SW480 (cell line): ENCODE results near the gene SP140.
A peak's percentile ranks its signal among the peaks of the same experiment; 100 is the strongest.
"Not testable (repeated sequence)": the region's sequence is repeated elsewhere in the genome, so short reads cannot be mapped to it uniquely, and the experiment has no call there.

Source experiments
- DNase-seq: peaks from one replicate; pipeline ENCODE4 v3.0.0-alpha.2; 2016; ENCODE audit warnings: low spot score

The SP140 gene

GRCh38 chr2:230226051-230226551 is 565 bp downstream of the SP140 start:
- no peak for DNase-seq

- DNase-seq, result no peak
Measured at GRCh38 chr2:230227216-230227615, 1.7 kb downstream of the SP140 start.

- DNase-seq, result no peak
Measured at GRCh38 chr2:230230087-230230486, 4.6 kb downstream of the SP140 start.

DNA sequence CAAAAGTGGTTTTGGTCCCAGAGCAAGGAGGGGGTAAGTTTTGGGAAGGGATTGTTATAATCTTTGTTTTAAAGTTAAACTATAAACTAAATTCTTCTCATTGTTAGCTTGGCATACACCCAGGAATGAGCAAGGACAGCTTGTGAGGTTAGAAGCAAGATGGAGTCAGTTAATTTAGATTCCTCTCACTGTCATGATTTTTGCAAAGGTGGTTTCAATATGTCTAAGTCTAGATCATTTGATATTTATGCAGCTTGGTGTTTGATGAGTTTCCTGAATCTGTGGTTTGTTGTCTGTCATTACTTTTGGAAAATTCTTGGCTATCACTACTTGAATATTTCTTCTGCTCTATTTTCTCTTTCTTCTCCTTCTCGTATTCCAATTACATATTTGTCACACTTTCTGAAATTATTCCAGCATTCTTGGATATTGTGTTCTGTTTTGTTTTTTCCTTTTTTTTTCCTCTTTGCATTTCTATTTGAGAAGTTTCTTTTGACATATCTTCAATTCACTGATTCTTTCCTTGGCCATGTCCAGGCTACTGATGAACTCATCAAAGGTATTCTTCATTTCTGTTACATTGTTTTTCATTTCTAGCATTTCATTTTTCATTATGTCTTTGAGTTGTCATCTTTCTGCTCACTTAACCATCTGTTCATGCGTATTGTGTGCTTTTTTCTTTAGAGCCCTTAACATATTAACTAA is 5.1 kb downstream of the SP140 start:
- no peak for DNase-seq

- no peak for DNase-seq
Measured at GRCh38 chr2:230231251-230231650, 5.7 kb downstream of the SP140 start.

GRCh38 chr2:230234122-230234722 is 8.7 kb downstream of the SP140 start:
- DNase-seq, result no peak

GRCh38 chr2:230234845-230235244 is 9.3 kb downstream of the SP140 start:
- no peak for DNase-seq

GRCh38 chr2:230244211-230244610 is 18.7 kb downstream of the SP140 start:
- DNase-seq, result no peak

DNA sequence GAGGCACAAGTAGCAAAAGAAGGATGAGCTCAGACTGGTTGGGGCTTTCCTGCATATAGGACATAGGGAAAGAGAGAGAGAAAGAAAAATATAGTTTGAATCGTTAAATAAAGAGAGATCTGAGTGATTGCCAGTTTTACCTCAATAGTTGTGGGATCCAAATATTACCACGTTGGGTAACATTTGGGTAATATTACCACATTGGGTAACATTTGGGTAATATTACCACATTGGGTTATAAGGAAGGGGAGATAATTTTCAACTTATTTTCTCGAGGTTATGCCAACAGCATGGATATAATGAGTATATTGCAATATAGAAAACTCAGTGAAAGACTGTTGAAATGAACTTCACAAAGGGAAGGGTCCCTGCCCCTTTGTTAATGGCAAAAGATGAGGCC is 20.7 kb downstream of the SP140 start:
- no peak for DNase-seq

DNA sequence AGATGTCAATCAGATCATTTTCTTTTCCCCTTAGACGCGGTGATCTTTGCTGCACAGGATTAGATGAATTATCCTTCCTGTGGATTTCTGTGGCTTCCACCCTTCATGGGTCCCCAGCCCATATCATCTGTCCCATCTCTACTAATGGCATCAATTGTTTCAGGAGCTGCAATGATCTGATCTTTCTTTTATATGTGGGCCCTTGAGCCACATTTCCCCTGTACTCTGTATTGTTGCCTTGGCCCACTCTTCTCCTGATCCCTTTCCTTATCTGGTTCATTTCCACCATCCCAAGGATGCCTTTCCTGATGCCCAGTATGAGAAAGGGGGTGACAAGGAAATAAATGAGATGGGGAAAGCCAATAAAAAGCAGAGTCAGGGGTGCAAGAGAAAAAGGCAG is 24.7 kb downstream of the SP140 start:
- no peak for DNase-seq

GRCh38 chr2:230254152-230254881 is 28.8 kb downstream of the SP140 start:
- DNase-seq, result peak; percentile 9

- DNase-seq, result no peak
Measured at GRCh38 chr2:230256733-230257332, 31.3 kb downstream of the SP140 start.

DNA sequence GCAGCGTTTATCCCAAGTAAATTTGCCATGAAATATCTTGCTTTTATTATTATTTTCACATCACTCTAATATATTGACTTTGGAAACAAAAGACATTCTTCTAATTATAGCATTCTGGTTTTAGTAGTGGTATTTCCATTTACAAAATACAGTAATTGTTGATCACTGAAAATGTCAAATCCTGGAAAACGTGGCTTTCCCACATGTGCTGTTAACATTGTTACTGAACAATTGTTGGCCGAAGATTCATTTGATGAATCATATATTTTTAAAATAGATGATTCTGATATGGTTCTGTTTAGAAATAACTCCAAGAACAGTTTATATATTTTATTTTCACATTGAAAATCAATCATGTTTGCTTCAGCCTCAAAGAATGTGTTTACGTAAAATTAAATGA is 32.9 kb downstream of the SP140 start:
- DNase-seq, result no peak

GRCh38 chr2:230262246-230262645 is 36.7 kb downstream of the SP140 start:
- no peak for DNase-seq

GRCh38 chr2:230264945-230265344 is 39.4 kb downstream of the SP140 start:
- not testable (repeated sequence) for DNase-seq

- no peak for DNase-seq
Measured at GRCh38 chr2:230266638-230267037, 41.1 kb downstream of the SP140 start.

- DNase-seq, result no peak
Measured at GRCh38 chr2:230267059-230267458, 41.5 kb downstream of the SP140 start.

DNA sequence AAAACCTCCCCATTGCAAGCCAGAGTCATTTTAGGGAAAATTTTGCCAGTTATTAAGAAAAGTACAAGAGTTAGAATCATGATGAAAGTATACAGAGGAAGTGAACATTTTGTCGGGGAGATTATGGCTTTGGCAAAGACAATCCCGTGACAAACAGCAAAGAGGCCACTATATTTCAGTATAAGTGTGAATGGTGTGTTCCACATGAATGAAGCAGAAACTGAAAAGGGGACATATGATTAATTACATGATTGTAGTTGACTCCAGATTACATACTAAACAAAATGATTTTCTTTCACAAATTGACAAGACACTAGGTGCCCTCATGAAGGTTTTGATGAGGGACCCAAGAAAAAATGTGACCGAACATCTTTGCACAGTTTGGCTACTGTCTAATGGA is 42.0 kb downstream of the SP140 start:
- DNase-seq, result no peak

- DNase-seq, result no peak
Measured at GRCh38 chr2:230268606-230269243, 43.2 kb downstream of the SP140 start.

DNA sequence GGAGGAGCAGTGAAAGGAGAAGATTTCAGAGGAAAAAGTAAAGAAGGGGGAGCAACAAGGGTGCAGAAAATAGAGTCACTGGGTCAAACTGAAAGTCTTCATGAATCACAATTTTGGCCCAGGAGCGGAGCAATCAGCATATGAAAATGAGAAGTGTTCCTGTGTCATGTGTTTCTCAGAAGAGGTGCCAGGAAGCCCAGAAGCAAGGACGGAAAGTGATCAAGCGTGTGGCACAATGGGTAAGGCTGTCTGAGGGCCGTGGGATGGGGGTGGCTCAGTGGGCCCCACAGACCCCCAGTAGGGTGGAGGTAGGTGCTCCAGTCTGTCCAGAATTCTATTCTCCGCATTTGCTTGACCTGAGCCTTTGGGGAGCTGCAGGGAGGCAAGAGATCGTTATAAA is 44.2 kb downstream of the SP140 start:
- DNase-seq, result no peak

- no peak for DNase-seq
Measured at GRCh38 chr2:230282936-230283335, 57.4 kb downstream of the SP140 start.

DNA sequence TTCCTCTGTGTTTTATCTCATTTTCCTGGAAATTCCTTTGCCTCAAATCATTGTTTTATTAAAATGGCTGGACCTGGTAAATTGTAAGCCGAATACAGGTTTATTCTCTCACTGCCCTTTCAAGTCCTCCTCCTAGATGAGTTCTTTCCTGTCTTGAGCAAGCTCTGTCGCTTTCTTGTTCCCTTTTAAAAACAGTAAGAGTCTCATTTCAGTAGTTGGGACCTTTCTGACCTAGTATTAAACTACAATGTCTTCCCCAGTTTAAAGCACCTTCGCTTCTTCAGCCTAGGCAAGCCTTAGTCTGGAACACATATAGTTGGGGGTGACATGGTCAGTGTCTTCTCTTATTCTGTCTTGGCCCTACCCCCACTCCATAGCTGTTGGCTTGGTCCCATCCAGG is 60.5 kb downstream of the SP140 start:
- no peak for DNase-seq
